Left renal cortex interstitium (tissue), 4 donors: ENCODE data around the gene KRIT1. TPM values are rescaled to one million over a fixed set of nuclear protein-coding genes. Genes with fewer than 3 reads are reported as not detected.
"Not testable (repeated sequence)": the region's sequence is repeated elsewhere in the genome, so short reads cannot be mapped to it uniquely, and the experiment has no call there.

Source experiments
- DNase-seq, 4 donors: peaks; one replicate each; pipeline ENCODE4 v3.0.0-alpha.2; 2013; ENCODE audit warnings: low read depth in 4 of 4, low spot score in 2 of 4, missing footprints in 1 of 4
- polyA plus RNA-seq, 4 donors: library from polyadenylated mRNA; unstranded; fragments of 120-200 nt; gene quantifications; one replicate each; pipeline ENCODE4 v1.2.1, GENCODE V29; 2013; ENCODE audit not compliant: insufficient read length in 4 of 4

Gene KRIT1
- polyA plus RNA-seq, 4 donors = 41.7 to 64.6 (median 48.8) TPM

DNA sequence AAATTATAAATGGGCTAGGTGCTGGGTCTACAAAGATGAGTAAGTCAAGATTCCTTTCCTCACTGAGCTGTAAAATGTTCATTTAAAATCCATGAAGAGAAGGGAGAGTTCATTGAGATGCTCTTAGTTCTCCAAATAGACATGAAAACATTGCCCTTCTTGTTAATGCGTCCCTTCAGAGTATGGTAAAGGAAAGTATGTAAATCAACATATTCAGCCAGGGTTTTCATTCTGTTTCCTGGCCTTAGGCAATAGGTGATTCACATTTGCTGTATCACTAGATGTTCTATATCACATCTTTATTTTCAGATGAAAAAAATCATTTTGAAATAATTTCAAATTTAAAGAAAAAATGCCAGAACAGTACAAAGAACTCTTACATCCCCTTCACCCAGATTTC is 5.5 kb upstream of the KRIT1 start:
- DNase-seq = no peak

GRCh38 chr7:92250603-92251002 is 4.9 kb upstream of the KRIT1 start:
- DNase-seq = no peak

DNA sequence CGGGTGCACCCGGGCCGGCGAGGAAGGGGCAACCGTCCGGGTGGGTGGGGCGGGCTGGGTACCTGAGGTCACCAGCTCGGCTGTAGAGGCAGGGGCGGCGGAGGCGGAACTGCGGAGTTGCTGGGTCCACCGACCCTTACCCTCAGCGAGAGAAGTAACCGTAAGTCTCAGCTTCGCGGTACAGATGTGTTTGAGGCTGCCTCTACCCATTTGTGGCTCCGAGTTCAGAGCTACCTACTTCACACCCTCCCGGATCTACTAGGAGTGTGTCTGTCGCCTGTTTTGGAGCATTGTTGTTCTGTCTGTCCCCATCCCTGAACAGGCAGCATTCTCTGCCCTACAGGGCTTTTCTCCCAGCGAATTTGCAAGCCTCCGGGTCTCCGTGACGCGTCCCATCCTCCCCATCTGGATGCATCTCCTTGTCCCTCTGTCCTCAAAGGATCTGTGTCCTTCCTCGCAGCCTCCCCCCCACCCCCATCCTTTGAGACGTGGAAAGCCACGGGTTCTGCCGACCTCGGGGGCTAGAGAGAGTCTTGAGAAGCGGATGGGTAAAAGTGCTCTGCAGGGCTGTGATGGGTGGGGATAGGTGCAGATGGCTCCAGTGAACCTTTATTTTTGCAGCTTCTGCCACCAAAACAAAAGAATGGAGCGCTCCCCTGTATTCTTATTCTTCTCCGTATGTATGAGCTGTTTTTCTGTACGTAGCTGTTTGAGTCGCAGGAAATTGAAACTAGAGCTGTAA is 817 bp upstream of the KRIT1 start:
- peak in 3 of 4 donors; percentile 24 to 56 (median 48) for DNase-seq

- peak in 2 of 4 donors; percentile 28 to 47 for DNase-seq
Observed at GRCh38 chr7:92244808-92245486, 767 bp downstream of the KRIT1 start.

GRCh38 chr7:92242972-92243371 is 2.7 kb downstream of the KRIT1 start:
- DNase-seq = no peak

GRCh38 chr7:92230547-92230946 is 15.2 kb downstream of the KRIT1 start:
- no peak for DNase-seq

DNA sequence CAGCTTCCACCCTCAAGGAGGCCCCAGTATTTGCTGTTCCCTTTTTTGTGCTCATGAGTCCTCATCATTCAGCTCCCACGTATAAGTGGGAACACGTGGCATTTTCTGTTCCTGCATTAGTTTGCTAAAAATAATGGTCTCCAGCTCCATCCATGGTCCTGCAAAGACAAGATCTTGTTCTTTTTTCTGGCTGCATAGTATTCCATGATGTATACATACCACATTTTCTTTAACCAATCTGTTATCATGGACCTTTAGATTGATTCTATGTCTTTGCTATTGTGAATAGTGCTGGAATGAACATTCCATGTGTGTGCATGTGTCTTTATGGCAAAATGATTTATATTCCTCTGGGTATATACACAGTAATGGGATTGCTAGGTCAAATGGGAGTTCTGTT is 17.0 kb downstream of the KRIT1 start:
- DNase-seq = no peak

- DNase-seq = no peak
Observed at GRCh38 chr7:92228100-92228499, 17.6 kb downstream of the KRIT1 start.

DNA sequence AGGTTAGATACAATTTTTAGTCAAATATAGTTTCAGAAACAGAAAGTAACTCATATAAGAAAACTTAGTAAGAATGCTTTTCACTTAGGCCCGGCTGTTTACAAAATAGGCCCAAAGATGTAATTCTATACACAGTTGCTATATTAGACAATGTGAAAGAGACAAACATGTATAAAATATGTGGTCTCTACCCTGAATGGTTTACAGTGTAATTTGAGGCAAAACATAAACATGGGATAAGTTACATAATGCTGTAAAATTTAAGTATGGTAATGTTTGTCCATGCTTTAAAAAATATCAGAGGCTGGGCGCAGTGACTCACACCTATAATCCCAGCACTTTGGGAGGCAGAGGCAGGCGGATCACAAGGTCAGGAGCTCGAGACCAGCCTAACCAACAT is 18.7 kb downstream of the KRIT1 start:
- DNase-seq = no peak

- no peak for DNase-seq
Observed at GRCh38 chr7:92221766-92222165, 23.9 kb downstream of the KRIT1 start.

- no peak for DNase-seq
Observed at GRCh38 chr7:92206672-92207071, 39.0 kb downstream of the KRIT1 start.

DNA sequence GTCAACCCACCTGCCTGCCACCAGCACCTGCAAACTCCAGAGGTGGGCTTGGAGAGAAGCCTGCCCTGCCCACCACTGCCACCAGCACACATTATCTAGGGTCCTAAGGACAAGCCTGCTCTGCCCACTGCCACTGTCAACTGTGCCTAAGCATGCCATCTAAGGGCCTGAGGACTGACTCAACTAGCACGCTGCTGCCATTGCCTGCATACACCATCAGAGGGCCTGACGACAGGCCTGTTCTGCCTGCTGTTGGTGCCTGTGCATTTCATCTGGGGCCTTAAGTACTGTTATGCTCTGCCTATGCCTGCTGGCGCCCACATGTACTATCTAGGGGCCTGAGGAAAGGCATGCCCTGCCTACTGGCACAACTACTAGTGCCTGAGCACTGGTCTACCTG is 39.7 kb downstream of the KRIT1 start:
- no peak for DNase-seq

GRCh38 chr7:92200791-92201190 is 44.9 kb downstream of the KRIT1 start:
- no peak for DNase-seq

DNA sequence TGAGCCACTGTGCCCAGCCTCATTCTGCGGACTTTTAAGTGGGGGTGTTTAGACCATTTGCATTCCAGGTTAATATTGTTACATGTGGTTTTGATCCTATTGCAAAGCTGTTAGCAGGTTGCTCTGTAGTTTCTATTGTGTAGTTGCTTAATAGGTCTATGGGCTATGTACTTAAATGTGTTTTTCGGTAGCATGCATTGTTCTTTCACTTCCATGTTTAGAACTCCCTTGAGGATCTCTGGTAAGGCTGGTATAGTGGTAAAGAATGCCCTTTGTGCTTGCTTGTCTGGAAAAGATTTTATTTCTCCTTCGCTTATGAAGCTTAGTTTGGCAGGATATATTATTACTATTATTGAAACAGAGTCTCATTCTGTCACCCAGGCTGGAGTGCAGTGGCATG is 53.4 kb downstream of the KRIT1 start:
- no peak for DNase-seq

GRCh38 chr7:92189246-92189645 is 56.5 kb downstream of the KRIT1 start:
- DNase-seq = not testable (repeated sequence)

GRCh38 chr7:92184294-92184693 is 61.4 kb downstream of the KRIT1 start:
- DNase-seq = not testable (repeated sequence)

DNA sequence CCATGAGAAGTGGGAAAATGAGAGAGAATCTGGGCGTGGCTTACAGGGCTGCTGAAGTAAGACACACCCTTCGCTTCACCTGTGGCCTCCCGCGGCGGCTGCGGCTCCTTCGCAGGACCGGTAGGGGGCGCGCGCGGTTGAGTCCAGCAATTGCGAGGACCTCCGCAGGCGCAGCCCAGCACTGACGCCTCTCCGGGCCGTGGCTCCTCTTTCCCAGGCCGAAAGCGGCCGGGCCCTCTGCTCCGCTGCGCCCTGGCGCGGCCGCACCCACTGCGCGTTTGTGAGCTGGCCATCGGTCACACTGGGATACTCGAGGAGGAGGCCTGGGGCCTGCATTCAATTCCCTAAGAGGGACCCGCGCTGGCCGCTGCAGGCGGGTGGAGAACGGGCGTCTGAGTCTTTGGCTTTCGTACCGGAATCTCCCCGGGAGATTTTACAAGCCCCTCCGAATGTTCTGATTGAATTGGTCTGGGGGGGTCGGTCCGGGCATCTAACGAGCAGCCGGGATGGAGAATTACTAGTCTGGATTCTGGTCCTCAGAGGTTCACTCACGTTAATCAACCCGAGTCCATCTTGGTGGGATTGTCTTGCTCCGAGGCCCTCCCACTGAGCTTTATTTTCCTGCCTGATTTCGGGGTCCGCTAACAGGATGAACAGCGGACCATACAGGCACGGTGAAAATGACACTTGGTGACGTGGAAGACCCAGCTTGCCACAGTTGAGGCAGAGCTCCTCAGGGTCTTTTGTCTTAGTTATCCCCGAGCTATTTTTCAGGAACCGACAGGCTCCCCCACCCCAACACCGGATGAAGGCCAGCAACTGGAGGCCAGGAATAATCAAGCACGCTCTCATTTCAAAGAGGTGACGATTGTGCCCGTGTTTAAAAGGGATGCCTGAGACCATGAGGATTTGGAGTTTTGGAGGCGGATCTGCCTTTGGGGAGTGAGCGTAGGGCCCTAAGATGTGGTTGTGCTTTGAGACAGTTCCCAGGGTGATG is 66.5 kb downstream of the KRIT1 start, which contains the start of gene LRRD1:
TSS of gene LRRD1 (minus strand) at position 215 of the 997 bp plus-strand sequence. CDS start 13,940 bp downstream, outside the sequence.
- DNase-seq = peak; percentile 72 to 77 (median 76)

- DNase-seq = no peak
Observed at GRCh38 chr7:92177362-92177761, 68.4 kb downstream of the KRIT1 start.

GRCh38 chr7:92169529-92169928 is 76.2 kb downstream of the KRIT1 start:
- not testable (repeated sequence) for DNase-seq

DNA sequence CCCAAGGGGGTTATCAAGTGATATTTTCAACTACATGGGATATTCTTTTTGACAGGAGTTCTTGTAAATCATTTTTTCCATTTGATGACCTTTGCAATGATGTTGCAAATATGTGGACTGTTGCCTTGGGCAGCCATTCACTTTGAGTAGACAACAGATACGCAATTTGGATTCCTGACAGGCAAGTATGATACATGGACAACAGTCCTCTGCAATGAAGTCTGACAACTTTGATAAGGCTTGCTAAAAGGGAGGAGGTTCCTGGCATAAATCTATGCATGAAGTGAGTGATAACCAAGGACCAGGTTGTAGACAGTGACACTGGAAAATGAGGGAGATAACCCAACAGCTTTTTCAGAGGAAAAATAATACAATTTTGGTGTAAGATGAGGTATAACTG is 84.4 kb downstream of the KRIT1 start:
- DNase-seq = no peak
